ENCODE results near the gene PARD3. TPM values are rescaled to one million over a fixed set of nuclear protein-coding genes. Genes with fewer than 3 reads are reported as not detected.
A peak's percentile ranks its signal among the peaks of the same experiment; 100 is the strongest.

PARD3 gene
- total RNA-seq, 6 donors from 2014 or later = 30.6 to 108 (median 50.6) TPM

- H3K4me3 ChIP-seq = no peak overlapping the region
- 62 to 78% methylated on average over 3 of the region's 3 CpGs for WGBS, 2 donors
- no peak overlapping the region for H3K27ac ChIP-seq
- no peak for ATAC-seq (ENCODE audit: low FRiP score in 2 of 2)
- H3K27me3 ChIP-seq = no peaks in the 10 kb centered on the region
- H3K4me1 ChIP-seq = no peaks in the 10 kb centered on the region
- no peaks in the 10 kb centered on the region for H3K36me3 ChIP-seq
- DNase-seq = no peak
- TF ChIP-seq EP300 (IDR thresholded peaks at IDR 0.05) (no peak), POLR2AphosphoS5 (IDR thresholded peaks at IDR 0.05) (no peak), POLR2A (IDR thresholded peaks at IDR 0.05) (no peak)
- H3K9me3 ChIP-seq = no peaks in the 10 kb centered on the region
Measured at GRCh38 chr10:34491678-34492077, 323.4 kb downstream of the PARD3 start.

DNA sequence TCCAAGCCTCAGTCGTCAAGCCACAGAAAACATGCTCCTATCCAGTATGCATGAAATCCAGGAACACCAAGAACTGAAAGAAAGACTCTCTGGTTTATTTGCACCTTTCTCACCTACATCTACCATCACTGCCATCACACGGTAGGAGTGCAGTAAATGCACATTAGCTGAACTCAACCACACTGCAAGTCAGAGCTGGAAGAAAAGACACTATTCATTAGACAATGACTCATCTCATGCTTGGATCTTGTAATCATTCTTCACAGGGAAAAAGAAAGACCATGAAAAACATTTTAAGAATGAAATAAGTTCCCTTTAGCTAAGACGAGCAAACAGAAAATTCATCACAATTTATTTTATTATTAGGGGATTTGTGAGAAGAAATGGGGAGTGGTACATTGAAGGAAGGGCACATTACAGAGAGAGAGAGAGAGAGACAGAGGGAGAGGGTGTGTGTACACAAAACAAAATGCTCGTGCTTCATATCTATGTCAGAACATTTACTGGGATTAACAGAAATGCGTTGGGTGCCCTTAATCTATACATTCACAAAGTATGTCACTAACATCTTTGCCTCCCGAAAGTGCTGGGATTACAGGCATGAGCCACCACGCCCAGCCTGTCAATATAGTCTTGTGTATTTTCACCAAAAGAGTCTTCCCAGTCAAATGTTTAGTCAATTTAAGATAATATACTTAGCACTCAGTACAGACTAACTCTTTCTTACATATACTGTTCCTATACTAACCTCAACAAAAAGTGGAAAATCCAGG lies 324.9 kb downstream of the PARD3 start:
- WGBS, 2 donors = 86 to 88% methylated on average over 7 of the region's 7 CpGs
- Histone ChIP-seq H3K4me1 (no peaks in the 10 kb centered on the region), H3K27ac (no peak overlapping the region), H3K4me3 (no peak overlapping the region), H3K36me3 (no peaks in the 10 kb centered on the region), H3K9me3 (no peaks in the 10 kb centered on the region), H3K27me3 (no peaks in the 10 kb centered on the region)
- DNase-seq (no peak), ATAC-seq (ENCODE audit: low FRiP score in 2 of 2) (peak in 1 of 2 donors; percentile 48)
- no peak for TF ChIP-seq POLR2A (IDR thresholded peaks at IDR 0.05)
- TF ChIP-seq, protein P1, sequence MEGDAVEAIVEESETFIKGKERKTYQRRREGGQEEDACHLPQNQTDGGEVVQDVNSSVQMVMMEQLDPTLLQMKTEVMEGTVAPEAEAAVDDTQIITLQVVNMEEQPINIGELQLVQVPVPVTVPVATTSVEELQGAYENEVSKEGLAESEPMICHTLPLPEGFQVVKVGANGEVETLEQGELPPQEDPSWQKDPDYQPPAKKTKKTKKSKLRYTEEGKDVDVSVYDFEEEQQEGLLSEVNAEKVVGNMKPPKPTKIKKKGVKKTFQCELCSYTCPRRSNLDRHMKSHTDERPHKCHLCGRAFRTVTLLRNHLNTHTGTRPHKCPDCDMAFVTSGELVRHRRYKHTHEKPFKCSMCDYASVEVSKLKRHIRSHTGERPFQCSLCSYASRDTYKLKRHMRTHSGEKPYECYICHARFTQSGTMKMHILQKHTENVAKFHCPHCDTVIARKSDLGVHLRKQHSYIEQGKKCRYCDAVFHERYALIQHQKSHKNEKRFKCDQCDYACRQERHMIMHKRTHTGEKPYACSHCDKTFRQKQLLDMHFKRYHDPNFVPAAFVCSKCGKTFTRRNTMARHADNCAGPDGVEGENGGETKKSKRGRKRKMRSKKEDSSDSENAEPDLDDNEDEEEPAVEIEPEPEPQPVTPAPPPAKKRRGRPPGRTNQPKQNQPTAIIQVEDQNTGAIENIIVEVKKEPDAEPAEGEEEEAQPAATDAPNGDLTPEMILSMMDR (IDR thresholded peaks at IDR 0.05) = no peak
- TF ChIP-seq EP300 (IDR thresholded peaks at IDR 0.05) = no peak
- TF ChIP-seq POLR2AphosphoS5 (IDR thresholded peaks at IDR 0.05) = no peak

DNA sequence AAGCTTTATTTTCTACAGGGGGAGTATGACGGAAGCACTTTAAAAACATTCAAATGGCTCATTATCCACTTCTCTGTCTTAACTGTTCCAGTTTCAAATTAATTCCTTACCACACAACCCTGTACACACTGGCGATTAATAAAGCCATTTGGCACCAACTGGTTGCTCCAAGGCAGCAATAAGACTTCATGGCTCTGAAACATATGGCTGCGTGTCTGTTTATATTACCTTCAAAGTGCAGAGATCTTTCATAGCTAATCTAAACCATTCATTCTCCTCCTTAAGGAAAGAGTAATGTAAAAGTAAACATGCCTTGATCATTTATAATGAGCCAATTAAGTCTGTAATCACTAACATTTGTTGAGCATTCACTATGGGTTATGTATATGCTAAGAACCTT lies 325.7 kb downstream of the PARD3 start:
- no peaks in the 10 kb centered on the region for H3K27me3 ChIP-seq
- TF ChIP-seq POLR2AphosphoS5 (IDR thresholded peaks at IDR 0.05) (no peak), EP300 (IDR thresholded peaks at IDR 0.05) (no peak), POLR2A (IDR thresholded peaks at IDR 0.05) (no peak)
- TF ChIP-seq, protein P1 (IDR thresholded peaks at IDR 0.05) = no peak
- no peak for ATAC-seq (ENCODE audit: low FRiP score in 2 of 2)
- H3K27ac ChIP-seq = no peak overlapping the region
- DNase-seq = no peak
- no peaks in the 10 kb centered on the region for H3K4me1 ChIP-seq
- H3K4me3 ChIP-seq = no peak overlapping the region
- no peaks in the 10 kb centered on the region for H3K36me3 ChIP-seq
- H3K9me3 ChIP-seq = no peaks in the 10 kb centered on the region
- 88 to 96% methylated on average over 3 of the region's 3 CpGs for WGBS, 2 donors

GRCh38 chr10:34488476-34489130 lies 326.5 kb downstream of the PARD3 start:
- Histone ChIP-seq H3K9me3 (no peaks in the 10 kb centered on the region), H3K27ac (no peak overlapping the region), H3K4me1 (no peaks in the 10 kb centered on the region), H3K27me3 (no peaks in the 10 kb centered on the region), H3K4me3 (no peak overlapping the region), H3K36me3 (no peaks in the 10 kb centered on the region)
- WGBS, 2 donors = 90 to 96% methylated on average over 12 to 22 of the region's 22 CpGs
- TF ChIP-seq POLR2AphosphoS5 (IDR thresholded peaks at IDR 0.05) = no peak
- TF ChIP-seq, protein P1 (IDR thresholded peaks at IDR 0.05) = no peak
- TF ChIP-seq EP300 (IDR thresholded peaks at IDR 0.05) = no peak
- TF ChIP-seq POLR2A (IDR thresholded peaks at IDR 0.05) = no peak
- ATAC-seq (ENCODE audit: low FRiP score in 2 of 2) (peak in 1 of 2 donors; percentile 49), DNase-seq (peak in 1 of 2 donors; percentile 71)

DNA sequence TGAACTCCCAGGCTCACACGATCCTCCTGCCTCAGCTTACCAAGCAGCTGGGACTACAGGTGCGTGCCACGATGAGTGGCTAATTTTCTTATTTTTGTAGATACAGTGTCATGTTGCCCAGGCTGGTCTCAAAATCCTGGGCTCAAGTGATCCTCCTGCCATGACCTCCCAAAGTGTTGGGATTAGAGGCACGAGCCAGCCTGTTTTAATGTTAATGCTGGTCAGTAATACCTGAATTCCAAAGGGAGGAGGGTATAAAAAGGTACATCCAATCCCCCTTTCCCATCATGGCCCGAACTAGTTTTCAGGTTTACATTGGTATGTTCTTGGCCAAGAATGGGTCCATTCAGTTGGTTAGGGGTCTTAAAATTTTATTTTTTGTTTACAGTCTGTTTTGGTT lies 329.1 kb downstream of the PARD3 start:
- no peaks in the 10 kb centered on the region for H3K9me3 ChIP-seq
- 94 to 95% methylated on average over 5 of the region's 5 CpGs for WGBS, 2 donors
- H3K4me1 ChIP-seq = no peaks in the 10 kb centered on the region
- no peaks in the 10 kb centered on the region for H3K36me3 ChIP-seq
- ATAC-seq (ENCODE audit: low FRiP score in 2 of 2) (no peak), DNase-seq (no peak)
- H3K4me3 ChIP-seq = no peak overlapping the region
- H3K27ac ChIP-seq = no peak overlapping the region
- H3K27me3 ChIP-seq = no peaks in the 10 kb centered on the region
- TF ChIP-seq POLR2A (IDR thresholded peaks at IDR 0.05) (no peak), POLR2AphosphoS5 (IDR thresholded peaks at IDR 0.05) (no peak), EP300 (IDR thresholded peaks at IDR 0.05) (no peak)
- TF ChIP-seq, protein P1 (IDR thresholded peaks at IDR 0.05) = no peak
